Thoracic aorta (tissue), 2 donors: ENCODE measurements around the gene MRPL1. TPM values are rescaled to one million over a fixed set of nuclear protein-coding genes. Genes with fewer than 3 reads are reported as not detected.

Source experiments
- ATAC-seq: fragments of 150-250 bp; one replicate; pipeline ENCODE4 v1.8.0; 2017; ENCODE audit warnings: low read depth; ENCODE audit not compliant: insufficient number of reproducible peaks, low FRiP score
- DNase-seq: peaks from one replicate; pipeline ENCODE4 v3.0.0-alpha.2; 2020; ENCODE audit warnings: low spot score
- H3K27ac ChIP-seq, 2 donors: fragments of 200-600 bp; sonication (generic); 1 replicate in 1 of 2; 2 replicates in 1 of 2; pipeline ENCODE4 v1.5.1; 2016; ENCODE audit warnings: mild to moderate bottlenecking in 2 of 2, moderate library complexity in 2 of 2
- H3K27me3 ChIP-seq: fragments of 200-600 bp; sonication (generic); replicated peaks from 2 replicates; pipeline ENCODE4 v1.6.0; 2016; ENCODE audit warnings: mild to moderate bottlenecking; ENCODE audit not compliant: insufficient read depth
- H3K36me3 ChIP-seq: fragments of 200-600 bp; sonication (generic); one replicate; pipeline ENCODE4 v1.5.1; 2016
- H3K4me1 ChIP-seq, 2 donors: fragments of 200-600 bp; sonication (generic); 1 replicate in 1 of 2; 2 replicates in 1 of 2; pipeline versions ENCODE4 v1.5.1 to v1.6.0; 2016; ENCODE audit warnings: low read depth in 2 of 2, mild to moderate bottlenecking in 1 of 2; ENCODE audit not compliant: control insufficient read depth in 1 of 2
- H3K4me3 ChIP-seq: fragments of 200-600 bp; sonication (generic); 2 replicates; pipeline ENCODE4 v1.5.1; 2016; ENCODE audit warnings: mild to moderate bottlenecking
- H3K9me3 ChIP-seq: fragments of 200-600 bp; sonication (generic); 2 replicates; pipeline ENCODE4 v1.5.1; 2016
- total RNA-seq, 2 donors: library from RNA; depleted of rRNA; stranded (reverse); fragments of >200 nt; gene quantifications; one replicate each; pipeline versions ENCODE4 v1.1.0 to v1.2.3, GENCODE V29; 2016
- TF ChIP-seq, protein P1 (sequence below): fragments of 200-600 bp; sonication (generic); IDR thresholded peaks from one replicate; pipeline ENCODE4 v1.5.1; 2019; ENCODE audit warnings: antibody characterized with exemption

The MRPL1 gene
- total RNA-seq, 2 donors from 2014 or later: 6.1 to 22.5 TPM

DNA sequence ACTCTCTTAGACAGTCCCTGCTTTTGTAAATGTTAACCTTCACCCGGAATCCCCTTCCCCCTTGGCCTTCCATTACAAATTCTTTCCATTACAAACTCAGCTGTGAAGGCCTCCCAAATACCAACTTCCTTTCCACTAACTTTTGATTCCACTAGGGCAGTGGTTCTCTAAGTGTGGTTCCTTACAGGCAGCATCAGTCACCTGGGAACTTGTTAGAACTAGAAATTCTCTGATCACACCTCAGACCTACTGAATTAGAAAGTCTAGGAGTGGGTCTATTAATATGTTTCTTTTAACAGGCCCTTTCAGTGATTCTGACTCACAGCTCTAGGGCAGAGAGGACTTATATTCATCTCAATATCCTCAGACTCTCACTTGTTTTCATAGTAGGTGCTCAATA lies 19.0 kb upstream of the MRPL1 start:
- TF ChIP-seq, protein P1, sequence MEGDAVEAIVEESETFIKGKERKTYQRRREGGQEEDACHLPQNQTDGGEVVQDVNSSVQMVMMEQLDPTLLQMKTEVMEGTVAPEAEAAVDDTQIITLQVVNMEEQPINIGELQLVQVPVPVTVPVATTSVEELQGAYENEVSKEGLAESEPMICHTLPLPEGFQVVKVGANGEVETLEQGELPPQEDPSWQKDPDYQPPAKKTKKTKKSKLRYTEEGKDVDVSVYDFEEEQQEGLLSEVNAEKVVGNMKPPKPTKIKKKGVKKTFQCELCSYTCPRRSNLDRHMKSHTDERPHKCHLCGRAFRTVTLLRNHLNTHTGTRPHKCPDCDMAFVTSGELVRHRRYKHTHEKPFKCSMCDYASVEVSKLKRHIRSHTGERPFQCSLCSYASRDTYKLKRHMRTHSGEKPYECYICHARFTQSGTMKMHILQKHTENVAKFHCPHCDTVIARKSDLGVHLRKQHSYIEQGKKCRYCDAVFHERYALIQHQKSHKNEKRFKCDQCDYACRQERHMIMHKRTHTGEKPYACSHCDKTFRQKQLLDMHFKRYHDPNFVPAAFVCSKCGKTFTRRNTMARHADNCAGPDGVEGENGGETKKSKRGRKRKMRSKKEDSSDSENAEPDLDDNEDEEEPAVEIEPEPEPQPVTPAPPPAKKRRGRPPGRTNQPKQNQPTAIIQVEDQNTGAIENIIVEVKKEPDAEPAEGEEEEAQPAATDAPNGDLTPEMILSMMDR: no peak
- Histone ChIP-seq H3K27ac (no peak overlapping the region), H3K4me1 (no peaks in the 10 kb centered on the region), H3K36me3 (no peaks in the 10 kb centered on the region), H3K9me3 (no peaks in the 10 kb centered on the region), H3K27me3 (peaks cover 5% of the 10 kb centered on the region), H3K4me3 (no peak overlapping the region)
- ATAC-seq (no peak), DNase-seq (no peak)

DNA sequence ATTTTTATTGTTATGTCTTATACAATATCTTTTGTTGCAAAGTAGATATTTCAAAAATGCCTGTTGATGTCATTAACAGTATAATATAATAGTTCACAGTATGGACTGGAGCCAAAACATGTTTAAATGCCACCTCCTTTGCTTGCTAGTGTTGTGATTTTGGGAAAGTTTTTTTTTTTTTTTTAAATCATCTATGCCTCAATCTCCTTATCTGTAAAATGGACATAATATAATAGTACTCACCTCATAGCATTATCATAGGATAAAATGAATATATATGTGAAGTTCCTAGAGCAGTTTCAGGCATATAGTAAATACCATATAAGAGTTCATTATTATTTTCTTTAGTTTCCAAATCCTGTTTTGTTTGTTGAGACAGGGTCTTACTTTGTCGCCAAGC lies 18.3 kb upstream of the MRPL1 start:
- Histone ChIP-seq H3K27me3 (peaks cover 5% of the 10 kb centered on the region), H3K9me3 (no peaks in the 10 kb centered on the region), H3K27ac (no peak overlapping the region), H3K36me3 (no peaks in the 10 kb centered on the region), H3K4me3 (no peak overlapping the region), H3K4me1 (no peaks in the 10 kb centered on the region)
- ATAC-seq (no peak), DNase-seq (no peak)
- TF ChIP-seq, protein P1: no peak

DNA sequence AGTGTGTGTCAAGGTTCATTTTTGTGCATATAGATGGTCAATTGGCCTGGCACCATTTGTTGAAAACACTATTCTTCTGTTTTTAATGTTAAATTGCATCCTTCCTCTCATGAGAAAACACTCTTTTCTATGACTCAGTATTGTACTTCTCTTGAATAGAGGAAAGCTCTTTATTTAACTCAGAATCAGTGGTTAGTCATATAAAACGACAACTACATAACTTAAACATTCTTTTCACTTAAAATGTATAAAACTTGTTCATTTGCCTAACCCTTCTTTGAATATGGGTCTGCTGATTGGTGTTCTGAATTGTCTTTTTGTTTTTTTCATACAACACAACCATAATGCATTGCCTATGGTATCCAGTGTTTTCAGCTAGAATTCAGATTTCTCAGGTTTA lies 17.2 kb upstream of the MRPL1 start:
- no peak overlapping the region for H3K4me3 ChIP-seq
- no peak for DNase-seq

DNA sequence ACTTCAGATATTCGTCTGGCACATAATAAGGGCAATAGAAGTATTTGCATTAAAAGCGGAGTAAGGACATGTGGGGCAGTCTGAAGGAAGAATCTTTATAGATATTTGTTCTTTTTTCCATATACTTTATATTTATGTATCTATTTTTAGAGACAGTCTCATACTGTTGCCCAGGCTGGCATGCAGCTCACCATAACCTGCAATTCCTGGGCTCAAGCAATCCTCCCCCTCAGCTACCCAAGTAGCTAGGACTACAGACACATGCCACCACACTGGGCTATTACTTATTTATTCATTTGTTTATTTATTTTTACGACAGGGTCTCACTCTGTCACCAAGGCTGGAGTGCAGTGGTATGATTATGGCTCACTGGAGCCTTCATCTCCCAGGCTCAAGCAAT lies 16.7 kb upstream of the MRPL1 start:
- no peak for ATAC-seq

More for the DNA sequence above, 17.2 kb upstream of the MRPL1 start:
- ATAC-seq: no peak
- Histone ChIP-seq H3K36me3 (no peaks in the 10 kb centered on the region), H3K27me3 (peaks cover 5% of the 10 kb centered on the region), H3K4me1 (no peaks in the 10 kb centered on the region), H3K27ac (no peak overlapping the region), H3K9me3 (no peaks in the 10 kb centered on the region)
- TF ChIP-seq, protein P1: no peak

DNA sequence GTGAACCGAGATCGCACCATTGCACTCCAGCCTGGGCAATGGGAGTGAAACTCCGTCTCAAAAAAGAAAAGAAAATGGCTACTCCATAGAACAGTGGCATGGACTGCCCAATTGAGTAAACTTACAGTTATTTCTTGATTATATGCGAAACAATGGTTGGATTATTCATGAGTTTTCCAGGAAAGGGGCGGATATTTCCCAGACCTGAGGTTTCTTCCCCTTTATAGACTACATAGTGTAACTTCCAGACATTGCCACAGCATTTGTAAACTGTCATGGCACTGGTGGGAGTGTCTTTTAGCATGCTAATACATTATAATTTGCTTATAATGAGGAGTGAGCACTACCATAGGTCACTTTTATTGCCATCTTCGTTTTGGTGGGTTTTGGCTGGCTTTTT lies 14.1 kb upstream of the MRPL1 start:
- Histone ChIP-seq H3K4me1 (no peaks in the 10 kb centered on the region), H3K27ac (no peak overlapping the region), H3K4me3 (no peak overlapping the region), H3K9me3 (no peaks in the 10 kb centered on the region), H3K36me3 (no peaks in the 10 kb centered on the region), H3K27me3 (peaks cover 5% of the 10 kb centered on the region)
- TF ChIP-seq, protein P1: no peak
- DNase-seq: no peak
- ATAC-seq: no peak

More for the DNA sequence above, 16.7 kb upstream of the MRPL1 start:
- no peak overlapping the region for H3K4me3 ChIP-seq
- peaks cover 5% of the 10 kb centered on the region for H3K27me3 ChIP-seq
- TF ChIP-seq, protein P1: no peak
- H3K27ac ChIP-seq: no peak overlapping the region
- no peaks in the 10 kb centered on the region for H3K4me1 ChIP-seq
- no peaks in the 10 kb centered on the region for H3K36me3 ChIP-seq
- H3K9me3 ChIP-seq: no peaks in the 10 kb centered on the region
- DNase-seq: no peak
